ENCODE data around the gene CAB39. TPM values are rescaled to one million over a fixed set of nuclear protein-coding genes. Genes with fewer than 3 reads are reported as not detected.
A peak's percentile ranks its signal among the peaks of the same experiment; 100 is the strongest.

The CAB39 gene
- total and polyA plus RNA-seq, 2 donors from 2014 or later: 39.1 to 77.6 TPM

- intact Hi-C loops (cut with DNase I): no loop called here
- peak in 2 of 5 donors; percentile 43 to 44 for DNase-seq
- H3K27me3 ChIP-seq (ENCODE audit: control insufficient read depth, insufficient read depth, low read length): no peaks in the 10 kb centered on the region
- H3K36me3 ChIP-seq (ENCODE audit: control insufficient read depth in 2 of 3, insufficient read depth in 3 of 3, low read length in 3 of 3): peaks cover 3 to 23% (median 14%) of the 10 kb centered on the region in 3 donors
- no peaks in the 10 kb centered on the region for H3K9me3 ChIP-seq (ENCODE audit: control insufficient read depth in 2 of 3, insufficient read depth in 1 of 3, low read length in 3 of 3)
- no peak for TF ChIP-seq CTCF (IDR thresholded peaks at IDR 0.05; ENCODE audit: borderline replicate concordance, extremely low read depth, insufficient read depth)
- no peak overlapping the region for H3K4me3 ChIP-seq (ENCODE audit: low read length in 3 of 3)
- H3K27ac ChIP-seq (ENCODE audit: low read depth in 2 of 2, low read length in 2 of 2): no peak overlapping the region
- H3K9ac ChIP-seq (ENCODE audit: low read length in 3 of 3): no peak overlapping the region
- no peak for FAIRE-seq
- no peaks in the 10 kb centered on the region for H3K4me1 ChIP-seq (ENCODE audit: control insufficient read depth in 2 of 3, insufficient read depth in 2 of 3, low read depth in 1 of 3, low read length in 3 of 3)
These were observed 99.4 kb downstream of the CAB39 start for GRCh38 chr2:230812033-230812432.

- intact Hi-C loops (cut with DNase I): no loop called here
- Histone ChIP-seq H3K27ac (ENCODE audit: low read depth in 2 of 2, low read length in 2 of 2) (no peak overlapping the region), H3K36me3 (ENCODE audit: control insufficient read depth in 2 of 3, insufficient read depth in 3 of 3, low read length in 3 of 3) (peaks cover 3 to 33% (median 23%) of the 10 kb centered on the region in 3 donors), H3K9ac (ENCODE audit: low read length in 3 of 3) (no peak overlapping the region), H3K4me1 (ENCODE audit: control insufficient read depth in 2 of 3, insufficient read depth in 2 of 3, low read depth in 1 of 3, low read length in 3 of 3) (no peaks in the 10 kb centered on the region), H3K9me3 (ENCODE audit: control insufficient read depth in 2 of 3, insufficient read depth in 1 of 3, low read length in 3 of 3) (no peaks in the 10 kb centered on the region), H3K4me3 (ENCODE audit: low read length in 3 of 3) (no peak overlapping the region), H3K27me3 (ENCODE audit: control insufficient read depth, insufficient read depth, low read length) (no peaks in the 10 kb centered on the region)
- peak; percentile 20 for TF ChIP-seq CTCF (IDR thresholded peaks at IDR 0.05; ENCODE audit: borderline replicate concordance, extremely low read depth, insufficient read depth)
- FAIRE-seq (no peak), DNase-seq (peak in 1 of 5 donors; percentile 18)
These were observed 102.0 kb downstream of the CAB39 start for GRCh38 chr2:230814616-230815015.

DNA sequence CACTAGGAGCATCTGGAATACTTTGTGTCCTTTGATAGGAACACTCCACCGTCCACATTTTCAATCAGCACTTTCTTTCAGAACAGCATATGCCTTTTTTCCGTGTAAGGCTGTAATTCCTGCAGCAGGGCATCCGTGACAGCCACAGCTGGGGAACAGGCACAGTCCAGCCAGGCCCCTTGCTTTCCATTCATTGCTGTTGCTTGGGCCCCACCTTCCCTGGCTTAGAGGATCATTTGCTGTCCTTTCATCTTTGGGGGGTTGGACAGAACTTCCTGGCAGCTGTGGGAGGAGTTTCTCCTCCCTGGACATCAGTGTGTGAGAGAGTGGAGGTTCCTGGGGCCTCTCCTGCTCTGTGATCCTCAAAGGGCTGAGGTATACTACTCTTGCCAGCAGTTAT lies 102.4 kb downstream of the CAB39 start:
- DNase-seq: no peak
- H3K4me1 ChIP-seq (ENCODE audit: control insufficient read depth in 2 of 3, insufficient read depth in 2 of 3, low read depth in 1 of 3, low read length in 3 of 3): no peaks in the 10 kb centered on the region
- no peak for FAIRE-seq
- peaks cover 3 to 33% (median 23%) of the 10 kb centered on the region in 3 donors for H3K36me3 ChIP-seq (ENCODE audit: control insufficient read depth in 2 of 3, insufficient read depth in 3 of 3, low read length in 3 of 3)
- no peak overlapping the region for H3K4me3 ChIP-seq (ENCODE audit: low read length in 3 of 3)
- intact Hi-C loops (cut with DNase I): no loop called here
- H3K27me3 ChIP-seq (ENCODE audit: control insufficient read depth, insufficient read depth, low read length): no peaks in the 10 kb centered on the region
- H3K9ac ChIP-seq (ENCODE audit: low read length in 3 of 3): no peak overlapping the region
- H3K9me3 ChIP-seq (ENCODE audit: control insufficient read depth in 2 of 3, insufficient read depth in 1 of 3, low read length in 3 of 3): no peaks in the 10 kb centered on the region
- TF ChIP-seq CTCF (IDR thresholded peaks at IDR 0.05; ENCODE audit: borderline replicate concordance, extremely low read depth, insufficient read depth): no peak
- no peak overlapping the region for H3K27ac ChIP-seq (ENCODE audit: low read depth in 2 of 2, low read length in 2 of 2)

GRCh38 chr2:230816735-230817134 lies 104.1 kb downstream of the CAB39 start:
- Histone ChIP-seq H3K4me3 (ENCODE audit: low read length in 3 of 3) (no peak overlapping the region), H3K27me3 (ENCODE audit: control insufficient read depth, insufficient read depth, low read length) (no peaks in the 10 kb centered on the region), H3K27ac (ENCODE audit: low read depth in 2 of 2, low read length in 2 of 2) (no peak overlapping the region), H3K4me1 (ENCODE audit: control insufficient read depth in 2 of 3, insufficient read depth in 2 of 3, low read depth in 1 of 3, low read length in 3 of 3) (no peaks in the 10 kb centered on the region), H3K9me3 (ENCODE audit: control insufficient read depth in 2 of 3, insufficient read depth in 1 of 3, low read length in 3 of 3) (no peaks in the 10 kb centered on the region), H3K9ac (ENCODE audit: low read length in 3 of 3) (no peak overlapping the region), H3K36me3 (ENCODE audit: control insufficient read depth in 2 of 3, insufficient read depth in 3 of 3, low read length in 3 of 3) (peaks cover 3 to 29% (median 19%) of the 10 kb centered on the region in 3 donors)
- DNase-seq: no peak
- intact Hi-C loops (cut with DNase I): no loop called here
- FAIRE-seq: no peak
- no peak for TF ChIP-seq CTCF (IDR thresholded peaks at IDR 0.05; ENCODE audit: borderline replicate concordance, extremely low read depth, insufficient read depth)

Data from kidney (tissue), 14 donors.